IMR-90 (cell line): Measurements from ENCODE around the gene SEPTIN8. TPM values are rescaled to one million over a fixed set of nuclear protein-coding genes. Genes with fewer than 3 reads are reported as not detected.

Experiments
- ATAC-seq: fragments of 200-7000 bp; cut with Tn5 transposase; 2 replicates; pipeline ENCODE4 v1.9.1; 2020; ENCODE audit warnings: low read depth, mild to moderate bottlenecking, moderate library complexity
- BruUV-seq: library from RNA; stranded (reverse); fragments of 400-500 nt; replicated peaks from 2 replicates; lab custom pipeline; 2021; lab: Mats Ljungman, UMichigan
- CTCF ChIA-PET: fragments of 300-600 bp; formaldehyde crosslinking; extraction: SDS; loops from one replicate; lab custom pipeline; 2021; ENCODE audit warnings: antibody characterized with exemption; lab: Yijun Ruan, JAX
- POLR2A ChIA-PET: fragments of 300-600 bp; sonication (Branson Sonifier 250); formaldehyde crosslinking; loops from one replicate; lab custom pipeline; 2022; ENCODE audit warnings: antibody characterized with exemption; ENCODE audit not compliant: unreplicated experiment; lab: Charles Lee
- DNase-seq: peaks from one replicate; pipeline ENCODE4 v3.0.0; 2013
- H2AFZ ChIP-seq: replicated peaks from 2 replicates; pipeline ENCODE3; 2013; ENCODE audit warnings: low read length, mild to moderate bottlenecking; ENCODE audit not compliant: poor library complexity
- H2AK5ac ChIP-seq: 2 replicates; pipeline ENCODE4 v1.6.1; 2013; ENCODE audit warnings: low read depth, low read length, inconsistent platforms
- H2AK9ac ChIP-seq: replicated peaks from 2 replicates; pipeline ENCODE3; 2013; ENCODE audit warnings: mild to moderate bottlenecking, low read depth, low read length, moderate library complexity; ENCODE audit not compliant: poor library complexity
- H2BK120ac ChIP-seq: 2 replicates; pipeline ENCODE4 v1.6.1; 2013; ENCODE audit warnings: low read depth, low read length, inconsistent platforms
- H2BK15ac ChIP-seq: 3 replicates; pipeline ENCODE4 v1.6.1; 2013; ENCODE audit warnings: low read depth, low read length, inconsistent platforms
- H2BK20ac ChIP-seq: 2 replicates; pipeline ENCODE4 v1.6.1; 2013; ENCODE audit warnings: low read depth, mild to moderate bottlenecking, inconsistent platforms, low read length, moderate library complexity
- H2BK5ac ChIP-seq: 2 replicates; pipeline ENCODE4 v1.6.1; 2013; ENCODE audit warnings: mild to moderate bottlenecking, low read depth, low read length, inconsistent platforms; ENCODE audit not compliant: poor library complexity, severe bottlenecking
- H3K14ac ChIP-seq: replicated peaks from 2 replicates; pipeline ENCODE4 v1.6.1; 2013; ENCODE audit warnings: low read depth, low read length, inconsistent platforms
- H3K18ac ChIP-seq: 2 replicates; pipeline ENCODE4 v1.6.1; 2013; ENCODE audit warnings: low read depth, low read length, control low read depth
- H3K23ac ChIP-seq: 2 replicates; pipeline ENCODE4 v1.6.1; 2013; ENCODE audit warnings: low read depth, low read length, inconsistent platforms
- H3K27ac ChIP-seq: 2 replicates; pipeline ENCODE4 v1.5.1; 2013; ENCODE audit warnings: mild to moderate bottlenecking, control low read depth, low read length; ENCODE audit not compliant: insufficient read depth
- H3K27me3 ChIP-seq: 2 replicates; pipeline ENCODE4 v1.6.1; 2013; ENCODE audit warnings: low read length; ENCODE audit not compliant: control insufficient read depth, insufficient read depth
- H3K36me3 ChIP-seq: 2 replicates; pipeline ENCODE4 v1.6.1; 2013; ENCODE audit warnings: low read length, mixed read lengths; ENCODE audit not compliant: control insufficient read depth, insufficient read depth
- H3K4ac ChIP-seq: 2 replicates; pipeline ENCODE4 v1.6.1; 2013; ENCODE audit warnings: low read depth, low read length, inconsistent platforms
- H3K4me1 ChIP-seq: 2 replicates; pipeline ENCODE4 v1.6.1; 2013; ENCODE audit warnings: low read length, mixed read lengths; ENCODE audit not compliant: control insufficient read depth, insufficient read depth
- H3K4me2 ChIP-seq: 2 replicates; pipeline ENCODE4 v1.6.1; 2013; ENCODE audit warnings: low read depth, mild to moderate bottlenecking, control low read depth, low read length, moderate library complexity
- H3K4me3 ChIP-seq: 2 replicates; pipeline ENCODE4 v1.5.1; 2013; ENCODE audit warnings: low read depth, mild to moderate bottlenecking, control low read depth, low read length, moderate library complexity; ENCODE audit not compliant: insufficient read depth
- H3K56ac ChIP-seq: 2 replicates; pipeline ENCODE4 v1.6.1; 2013; ENCODE audit warnings: low read length, inconsistent platforms; ENCODE audit not compliant: insufficient read depth; ENCODE audit errors: extremely low read depth
- H3K79me1 ChIP-seq, 2 experiments: 2 replicates each; pipeline ENCODE4 v1.6.1; 2013; ENCODE audit warnings: low read length in 2 of 2, inconsistent platforms in 1 of 2, low read depth in 1 of 2
- H3K9ac ChIP-seq: 2 replicates; pipeline ENCODE4 v1.6.1; 2013; ENCODE audit warnings: low read depth, low read length, control low read depth
- H3K9me1 ChIP-seq: 2 replicates; pipeline ENCODE4 v1.6.1; 2013; ENCODE audit warnings: low read length, inconsistent platforms; ENCODE audit not compliant: insufficient read depth
- H3K9me3 ChIP-seq: 2 replicates; pipeline ENCODE4 v1.6.1; 2013; ENCODE audit warnings: low read length; ENCODE audit not compliant: control insufficient read depth, insufficient read depth
- H4K20me1 ChIP-seq: 2 replicates; pipeline ENCODE4 v1.6.1; 2013; ENCODE audit warnings: low read length, inconsistent platforms; ENCODE audit not compliant: insufficient read depth
- H4K5ac ChIP-seq: 2 replicates; pipeline ENCODE4 v1.6.1; 2013; ENCODE audit warnings: mild to moderate bottlenecking, low read depth, low read length, control low read depth
- H4K8ac ChIP-seq, 2 experiments: 2 replicates each; pipeline ENCODE4 v1.6.1; 2013; ENCODE audit warnings: low read depth in 2 of 2, low read length in 2 of 2, control low read depth in 1 of 2, inconsistent platforms in 1 of 2
- H4K91ac ChIP-seq: 2 replicates; pipeline ENCODE4 v1.6.1; 2013; ENCODE audit warnings: low read depth, low read length, inconsistent platforms; ENCODE audit not compliant: insufficient read depth
- WGBS, 2 experiments: methylation state at CpG; one replicate each; pipeline versions ENCODE4 v1.1.5 to v1.1.7; 2013; ENCODE audit warnings: missing lambda C conversion rate in 2 of 2; ENCODE audit not compliant: insufficient read length in 1 of 2; ENCODE audit errors: extremely low coverage in 2 of 2; 5-methylcytosine and 5-hydroxymethylcytosine counted together
- dilution Hi-C: fragments of 300-500 bp; cut with HindIII; formaldehyde crosslinking; loops from one replicate; pipeline ENCODE4 v1.14.3; 2018; ENCODE audit warnings: low sequenced_read_pairs; ENCODE audit not compliant: unreplicated experiment
- in situ Hi-C: fragments of 300-500 bp; cut with MboI; formaldehyde crosslinking; loops from 3 replicates; pipeline ENCODE4 v1.14.3; 2019; ENCODE audit warnings: low sequenced_read_pairs, inconsistent platforms, mixed read lengths
- intact Hi-C: fragments of 100-400 bp; cut with micrococcal nuclease; formaldehyde crosslinking; loops from 2 replicates; pipeline ENCODE4 v1.10.0; 2022
- polyA plus RNA-seq, 3 experiments: library from polyadenylated mRNA; depleted of rRNA; stranded (reverse); fragments of >200 nt; gene quantifications; 2 replicates each; pipeline ENCODE4 v1.2.3, GENCODE V29; 2012; ENCODE audit warnings: low replicate concordance in 1 of 3
- total RNA-seq: library from RNA; depleted of rRNA; stranded (reverse); fragments of >200 nt; gene quantifications from 2 replicates; pipeline ENCODE4 v1.2.3, GENCODE V29; 2012
- TF ChIP-seq, protein P1 (sequence below): fragments of 150-350 bp; IDR thresholded peaks from 2 replicates; pipeline ENCODE4 v1.6.1; 2016; ENCODE audit warnings: low read depth, mild to moderate bottlenecking, low read length, moderate library complexity, borderline replicate concordance

SEPTIN8 gene
- total and polyA plus RNA-seq, 2 of the 4 experiments (the other 2 are of a cell fraction), result 56.2 to 67.2 TPM

DNA sequence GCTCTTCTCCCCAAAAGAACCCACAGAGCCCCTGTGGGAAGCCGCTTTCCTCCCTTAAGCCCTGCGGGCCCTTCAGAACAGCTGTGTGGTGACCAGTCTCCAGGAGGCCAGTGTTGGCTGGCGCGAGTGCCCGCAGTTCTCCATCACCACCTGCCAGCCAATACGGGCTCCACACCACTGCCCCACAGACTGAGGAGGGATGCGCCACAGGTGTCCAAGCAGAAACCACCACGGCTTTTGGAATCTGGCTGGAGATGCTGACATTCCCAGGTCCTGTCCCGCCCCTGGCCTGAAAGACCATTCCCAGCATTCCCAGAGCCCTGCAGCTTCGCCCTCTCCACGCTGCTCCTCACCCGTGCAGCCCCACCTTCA lies 17.0 kb downstream of the SEPTIN8 start:
- H2BK20ac ChIP-seq, result no peak overlapping the region
- H2BK5ac ChIP-seq, result no peak overlapping the region
- 100% methylated on average over 4 of the region's 12 CpGs; no CpG with 5 or more reads in 1 of the 2 experiments for WGBS, 2 experiments
- H3K27me3 ChIP-seq, result no peaks in the 10 kb centered on the region
- no peak overlapping the region for H4K91ac ChIP-seq
- dilution Hi-C loops, result no loop called here
- H2AFZ ChIP-seq, result no peak overlapping the region
- no peak overlapping the region for H4K5ac ChIP-seq
- in situ Hi-C loops, result no loop called here
- H4K20me1 ChIP-seq, result no peaks in the 10 kb centered on the region; the same call in 1 of the 2 replicates
- no peak overlapping the region for H3K23ac ChIP-seq
- ATAC-seq, result no peak
- CTCF ChIA-PET, result no interaction called here
- H2AK9ac ChIP-seq, result no peak overlapping the region
- H3K9ac ChIP-seq, result no peak overlapping the region
- no peak overlapping the region for H3K18ac ChIP-seq
- H3K4ac ChIP-seq, result no peak overlapping the region
- H3K4me1 ChIP-seq, result no peaks in the 10 kb centered on the region
- 0 out of 4 replicates have a peak, but pooled peaks cover 0 to 6% of the 10 kb centered on the region in 2 experiments for H3K79me1 ChIP-seq
- H2BK15ac ChIP-seq, result no peak overlapping the region
- no peak overlapping the region for H4K8ac ChIP-seq
- intact Hi-C loops, result no loop called here
- no peak overlapping the region for H3K4me3 ChIP-seq
- H3K27ac ChIP-seq, result no peak overlapping the region
- POLR2A ChIA-PET, result no interaction called here
- H3K56ac ChIP-seq, result no peak overlapping the region
- H3K4me2 ChIP-seq, result no peak overlapping the region
- no TSS peak for BruUV-seq
- H3K9me3 ChIP-seq, result no peaks in the 10 kb centered on the region
- H3K14ac ChIP-seq, result no peak overlapping the region
- TF ChIP-seq, protein P1, sequence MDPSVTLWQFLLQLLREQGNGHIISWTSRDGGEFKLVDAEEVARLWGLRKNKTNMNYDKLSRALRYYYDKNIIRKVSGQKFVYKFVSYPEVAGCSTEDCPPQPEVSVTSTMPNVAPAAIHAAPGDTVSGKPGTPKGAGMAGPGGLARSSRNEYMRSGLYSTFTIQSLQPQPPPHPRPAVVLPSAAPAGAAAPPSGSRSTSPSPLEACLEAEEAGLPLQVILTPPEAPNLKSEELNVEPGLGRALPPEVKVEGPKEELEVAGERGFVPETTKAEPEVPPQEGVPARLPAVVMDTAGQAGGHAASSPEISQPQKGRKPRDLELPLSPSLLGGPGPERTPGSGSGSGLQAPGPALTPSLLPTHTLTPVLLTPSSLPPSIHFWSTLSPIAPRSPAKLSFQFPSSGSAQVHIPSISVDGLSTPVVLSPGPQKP, result no peak
- H2AK5ac ChIP-seq, result no peak overlapping the region
- no peaks in the 10 kb centered on the region for H3K9me1 ChIP-seq
- DNase-seq, result no peak
- H2BK120ac ChIP-seq, result no peak overlapping the region
- H3K36me3 ChIP-seq, result peaks cover 54% of the 10 kb centered on the region
